DOHH2 (cell line): ENCODE measurements around the gene IRAK2.

Experiments
- H3F3A ChIP-seq: fragments of 200-600 bp; sonication (generic), shearing (Covaris generic); 2 replicates; pipeline ENCODE4 v1.6.0; 2016; ENCODE audit warnings: antibody characterized with exemption, mild to moderate bottlenecking; ENCODE audit not compliant: control insufficient read depth, insufficient read depth
- H3K27ac ChIP-seq: fragments of 200-600 bp; sonication (generic); 2 replicates; pipeline ENCODE4 v1.5.1; 2014; ENCODE audit warnings: low read depth, mild to moderate bottlenecking, low read length, moderate library complexity
- H3K27me3 ChIP-seq: fragments of 200-600 bp; sonication (generic); 2 replicates; pipeline ENCODE4 v1.6.1; 2014; ENCODE audit warnings: mild to moderate bottlenecking, low read length, mixed read lengths; ENCODE audit not compliant: control insufficient read depth
- H3K36me3 ChIP-seq: fragments of 200-600 bp; sonication (generic); 2 replicates; pipeline ENCODE4 v1.6.1; 2014; ENCODE audit warnings: mild to moderate bottlenecking, low read length, moderate library complexity, mixed read lengths; ENCODE audit not compliant: control insufficient read depth
- H3K4me1 ChIP-seq: fragments of 200-600 bp; sonication (generic); 2 replicates; pipeline ENCODE4 v1.6.1; 2014; ENCODE audit warnings: mild to moderate bottlenecking, low read length, mixed read lengths; ENCODE audit not compliant: control insufficient read depth
- H3K4me2 ChIP-seq: fragments of 200-600 bp; sonication (generic); 2 replicates; pipeline ENCODE4 v1.6.0; 2014; ENCODE audit warnings: mild to moderate bottlenecking, low read length, moderate library complexity
- H3K4me3 ChIP-seq: fragments of 200-600 bp; sonication (generic); 2 replicates; pipeline ENCODE4 v1.5.1; 2014; ENCODE audit warnings: mild to moderate bottlenecking, low read length, mixed read lengths
- H3K79me2 ChIP-seq: fragments of 200-600 bp; sonication (generic); 2 replicates; pipeline ENCODE4 v1.6.1; 2014; ENCODE audit warnings: mild to moderate bottlenecking, low read length, mixed read lengths; ENCODE audit not compliant: control insufficient read depth
- H3K9me2 ChIP-seq: fragments of 200-600 bp; sonication (generic); replicated peaks from 2 replicates; pipeline ENCODE4 v1.6.1; 2014; ENCODE audit warnings: mild to moderate bottlenecking, low read length, mixed read lengths; ENCODE audit not compliant: control insufficient read depth
- H3K9me3 ChIP-seq: fragments of 200-600 bp; sonication (generic); 2 replicates; pipeline ENCODE4 v1.6.1; 2014; ENCODE audit warnings: antibody characterized with exemption, low read length, mixed read lengths; ENCODE audit not compliant: control insufficient read depth, insufficient read depth
- H4K20me1 ChIP-seq: fragments of 200-600 bp; sonication (generic); 2 replicates; pipeline ENCODE4 v1.6.0; 2014; ENCODE audit warnings: low read depth, mild to moderate bottlenecking, antibody characterized with exemption, low read length, moderate library complexity; ENCODE audit not compliant: control insufficient read depth, insufficient read depth
- CTCF ChIP-seq: fragments of 200-600 bp; sonication (generic); IDR thresholded peaks from one replicate; pipeline ENCODE4 v1.5.1; 2014; ENCODE audit warnings: antibody characterized with exemption, mild to moderate bottlenecking, low read depth, low read length; ENCODE audit not compliant: poor library complexity, severe bottlenecking
- EZH2phosphoT487 ChIP-seq: fragments of 200-600 bp; sonication (generic); IDR thresholded peaks from 2 replicates; pipeline ENCODE4 v1.6.1; 2017; ENCODE audit warnings: borderline replicate concordance, mild to moderate bottlenecking, antibody characterized with exemption, low read length, moderate library complexity, mixed read lengths

The IRAK2 gene

GRCh38 chr3:10232137-10232536 lies 67.4 kb downstream of the IRAK2 start:
- no peaks in the 10 kb centered on the region for H3K79me2 ChIP-seq
- peak overlapping the region; percentile 51 for H3K4me2 ChIP-seq

GRCh38 chr3:10233988-10234387 lies 69.3 kb downstream of the IRAK2 start:
- no peaks in the 10 kb centered on the region for H3K27me3 ChIP-seq
- no peaks in the 10 kb centered on the region for H3K9me3 ChIP-seq
- H3K36me3 ChIP-seq = peaks cover 55% of the 10 kb centered on the region
- no peak overlapping the region for H3K4me3 ChIP-seq
- no peak overlapping the region for H3K27ac ChIP-seq
- no peak overlapping the region for H3K4me2 ChIP-seq
- H3K4me1 ChIP-seq = peaks cover 16% of the 10 kb centered on the region
- no peaks in the 10 kb centered on the region for H3F3A ChIP-seq
- H3K9me2 ChIP-seq = no peaks in the 10 kb centered on the region
- H4K20me1 ChIP-seq = no peaks in the 10 kb centered on the region
- no peaks in the 10 kb centered on the region for H3K79me2 ChIP-seq
- no peak for TF ChIP-seq CTCF
- TF ChIP-seq EZH2phosphoT487 = no peak

More at GRCh38 chr3:10232137-10232536, 67.4 kb downstream of the IRAK2 start:
- no peaks in the 10 kb centered on the region for H4K20me1 ChIP-seq
- no peaks in the 10 kb centered on the region for H3K9me2 ChIP-seq
- peaks cover 34% of the 10 kb centered on the region for H3K4me1 ChIP-seq
- H3K4me3 ChIP-seq = peak overlapping the region; percentile 26
- no peaks in the 10 kb centered on the region for H3K27me3 ChIP-seq
- H3K9me3 ChIP-seq = no peaks in the 10 kb centered on the region
- H3F3A ChIP-seq = peaks cover 4% of the 10 kb centered on the region; the same call in 1 of the 2 replicates
- TF ChIP-seq EZH2phosphoT487 (no peak), CTCF (peak; percentile 21)
- peak overlapping the region; percentile 49 for H3K27ac ChIP-seq
- H3K36me3 ChIP-seq = peaks cover 52% of the 10 kb centered on the region

- H3F3A ChIP-seq = no peaks in the 10 kb centered on the region
- no peak overlapping the region for H3K27ac ChIP-seq
- H4K20me1 ChIP-seq = no peaks in the 10 kb centered on the region
- H3K36me3 ChIP-seq = peaks cover 51% of the 10 kb centered on the region
- no peaks in the 10 kb centered on the region for H3K9me3 ChIP-seq
- H3K4me3 ChIP-seq = no peak overlapping the region
- H3K79me2 ChIP-seq = no peaks in the 10 kb centered on the region
- no peak overlapping the region for H3K4me2 ChIP-seq
- H3K9me2 ChIP-seq = no peaks in the 10 kb centered on the region
- peaks cover 16% of the 10 kb centered on the region for H3K4me1 ChIP-seq
- no peak for TF ChIP-seq EZH2phosphoT487
- no peak for TF ChIP-seq CTCF
- H3K27me3 ChIP-seq = no peaks in the 10 kb centered on the region
These were observed 70.0 kb downstream of the IRAK2 start for GRCh38 chr3:10234526-10235230.
